AG09309 (cell line): ENCODE results near the gene NR5A1.

ENCODE experiments used
- DNase-seq: peaks from one replicate; pipeline ENCODE4 v3.0.0-alpha.2; 2010; ENCODE audit warnings: low read depth
- H3K4me3 ChIP-seq: 2 replicates; pipeline ENCODE4 v1.5.1; 2011; ENCODE audit warnings: mild to moderate bottlenecking, low read depth, low read length, moderate library complexity; ENCODE audit not compliant: control insufficient read depth
- CTCF ChIP-seq: IDR thresholded peaks from 2 replicates; pipeline ENCODE4 v1.5.1; 2011; ENCODE audit warnings: mild to moderate bottlenecking, low read depth, low read length, inconsistent platforms; ENCODE audit not compliant: insufficient read depth, control insufficient read depth; ENCODE audit errors: missing control alignments

The NR5A1 gene

GRCh38 chr9:124479371-124479770, 27.8 kb downstream of the NR5A1 start:
- DNase-seq, result no peak
- TF ChIP-seq CTCF, result no peak
- H3K4me3 ChIP-seq, result no peak overlapping the region

GRCh38 chr9:124478354-124478753, 28.8 kb downstream of the NR5A1 start:
- H3K4me3 ChIP-seq, result no peak overlapping the region
- no peak for TF ChIP-seq CTCF
- DNase-seq, result no peak

- no peak for DNase-seq
- TF ChIP-seq CTCF, result no peak
- no peak overlapping the region for H3K4me3 ChIP-seq
Measured at GRCh38 chr9:124477648-124478285, 29.4 kb downstream of the NR5A1 start.

- no peak for TF ChIP-seq CTCF
- H3K4me3 ChIP-seq, result no peak overlapping the region
- no peak for DNase-seq
Measured at GRCh38 chr9:124477211-124477647, 30.0 kb downstream of the NR5A1 start.

GRCh38 chr9:124475868-124476690, 31.1 kb downstream of the NR5A1 start:
- TF ChIP-seq CTCF, result no peak
- DNase-seq, result no peak
- no peak overlapping the region for H3K4me3 ChIP-seq

GRCh38 chr9:124475158-124475867, 31.9 kb downstream of the NR5A1 start:
- no peak overlapping the region for H3K4me3 ChIP-seq
- no peak for TF ChIP-seq CTCF
- DNase-seq, result no peak
